HS-5 (cell line): Measurements from ENCODE around the gene DHRSX.
"Not testable (repeated sequence)": the region's sequence is repeated elsewhere in the genome, so short reads cannot be mapped to it uniquely, and the experiment has no call there.

Experiments
- DNase-seq: peaks from one replicate; pipeline ENCODE4 v3.0.0-alpha.2; 2012; ENCODE audit warnings: low read depth

Gene DHRSX

DNA sequence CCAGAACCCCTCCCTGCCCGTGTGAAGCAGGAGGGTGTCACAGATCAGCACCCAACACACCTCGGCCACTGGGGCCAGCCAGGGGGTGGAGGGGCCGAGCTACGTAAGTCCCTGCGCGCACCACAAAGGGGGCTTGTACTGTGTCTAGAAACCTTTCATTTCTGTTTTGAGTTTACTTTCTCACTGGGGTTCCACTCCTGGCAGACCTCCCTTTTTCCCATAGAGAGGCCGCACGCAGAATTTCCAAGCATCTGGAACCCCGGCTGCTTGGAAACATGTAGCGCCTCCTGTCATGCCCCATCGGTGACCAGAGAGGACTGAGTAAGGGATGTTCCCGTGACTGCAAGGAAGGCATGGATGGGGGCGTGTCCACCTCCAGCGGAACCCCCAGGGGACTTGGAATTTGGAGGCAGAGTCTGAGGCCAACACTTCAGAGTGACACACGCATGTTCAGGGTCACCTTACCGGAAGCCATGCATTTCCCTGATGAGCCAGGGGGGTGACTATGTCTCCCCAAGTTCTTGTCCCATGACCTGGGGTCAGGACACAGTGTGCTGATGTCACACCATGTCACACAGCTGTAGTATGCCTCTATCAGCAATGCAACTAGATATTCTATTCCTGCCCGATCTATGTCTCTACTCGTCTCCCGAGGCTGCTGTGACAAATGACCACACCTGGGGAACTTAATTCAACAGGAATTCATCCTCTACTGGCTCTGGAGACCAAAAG, 105.3 kb downstream of the DHRSX start:
- no peak for DNase-seq

GRCh38 chrX:2391869-2392606, 108.7 kb downstream of the DHRSX start:
- DNase-seq: peak; percentile 96

GRCh38 chrX:2390754-2391153, 110.0 kb downstream of the DHRSX start:
- DNase-seq: no peak

DNA sequence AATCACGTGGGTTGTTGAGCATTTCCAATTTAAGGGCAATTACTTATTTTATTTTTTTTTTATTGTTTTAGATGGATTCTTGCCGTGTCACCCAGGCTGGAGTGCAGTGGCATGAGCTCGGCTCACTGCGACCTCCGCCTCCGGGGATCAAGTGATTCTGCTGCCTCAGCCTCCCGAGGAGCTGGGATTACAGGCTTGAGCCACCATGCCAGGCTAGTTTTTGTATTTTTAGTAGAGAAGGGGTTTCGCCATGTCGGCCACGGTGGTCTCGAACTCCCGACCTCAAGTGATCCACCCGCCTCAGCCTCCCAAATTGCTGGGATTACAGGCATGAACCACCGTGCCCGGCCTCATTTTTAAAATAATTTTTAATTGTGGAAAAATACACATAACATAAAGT, 111.0 kb downstream of the DHRSX start:
- DNase-seq: not testable (repeated sequence)

GRCh38 chrX:2389324-2389723, 111.5 kb downstream of the DHRSX start:
- no peak for DNase-seq

DNA sequence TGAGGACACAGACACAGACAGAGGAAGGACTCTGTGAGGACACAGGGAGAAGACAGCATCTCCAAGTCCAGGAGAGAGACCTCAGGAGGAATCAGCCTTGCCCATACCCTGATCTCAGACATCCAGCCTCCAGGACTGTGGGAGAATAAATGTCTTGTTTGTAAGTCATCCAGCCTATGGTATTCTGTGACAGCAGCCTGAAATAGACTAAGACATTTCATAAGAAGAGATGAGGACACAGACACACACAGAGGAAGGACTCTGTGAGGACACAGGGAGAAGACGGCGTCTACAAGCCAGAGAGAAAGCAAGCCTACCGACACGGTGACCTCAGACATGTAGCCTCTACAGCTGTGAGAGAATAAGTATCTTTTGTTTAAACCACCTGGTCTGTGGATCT, 112.1 kb downstream of the DHRSX start:
- no peak for DNase-seq

GRCh38 chrX:2387614-2388239, 113.0 kb downstream of the DHRSX start:
- DNase-seq: no peak

GRCh38 chrX:2385224-2385623, 115.6 kb downstream of the DHRSX start:
- peak; percentile 42 for DNase-seq

DNA sequence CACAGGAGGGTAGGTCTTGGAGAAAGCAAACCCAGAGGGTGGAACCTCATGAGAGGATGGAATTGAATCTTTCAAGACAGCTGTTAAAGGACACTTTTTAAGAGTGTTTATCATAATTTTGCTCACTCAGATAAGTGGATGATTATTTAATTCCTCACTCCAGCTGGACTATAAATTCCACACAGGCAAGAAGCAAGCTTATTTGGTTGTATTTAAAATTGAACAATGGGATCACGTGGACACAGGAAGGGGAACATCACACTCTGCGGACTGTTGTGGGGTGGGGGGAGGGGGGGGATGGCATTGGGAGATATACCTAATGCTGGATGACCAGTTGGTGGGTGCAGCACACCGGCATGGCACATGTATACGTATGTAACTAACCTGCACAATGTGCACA, 116.3 kb downstream of the DHRSX start:
- DNase-seq: no peak

- no peak for DNase-seq
These were observed 117.0 kb downstream of the DHRSX start for GRCh38 chrX:2383735-2384134.

- no peak for DNase-seq
These were observed 117.6 kb downstream of the DHRSX start for GRCh38 chrX:2383144-2383543.

- DNase-seq: not testable (repeated sequence)
These were observed 118.2 kb downstream of the DHRSX start for GRCh38 chrX:2382433-2383048.

GRCh38 chrX:2376166-2376565, 124.6 kb downstream of the DHRSX start:
- no peak for DNase-seq

DNA sequence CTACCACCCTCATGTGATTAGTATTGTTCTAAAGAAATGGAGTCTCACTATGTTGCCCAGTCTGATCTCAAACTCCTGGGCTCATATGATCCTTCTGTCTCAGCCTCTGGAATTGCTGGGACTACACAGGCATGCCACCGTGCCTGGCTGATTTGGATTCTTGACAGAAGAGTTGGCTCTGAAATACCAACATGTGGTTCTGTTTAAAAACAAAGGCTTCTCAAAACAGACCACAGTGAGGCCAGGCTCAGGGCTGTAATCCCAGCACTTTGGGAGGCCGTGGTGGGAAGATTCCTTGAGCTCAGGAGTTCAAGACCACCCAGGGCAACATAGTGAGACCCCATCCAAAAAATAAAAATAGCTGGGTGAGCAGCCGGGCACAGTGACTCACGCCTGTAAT, 126.7 kb downstream of the DHRSX start:
- no peak for DNase-seq

DNA sequence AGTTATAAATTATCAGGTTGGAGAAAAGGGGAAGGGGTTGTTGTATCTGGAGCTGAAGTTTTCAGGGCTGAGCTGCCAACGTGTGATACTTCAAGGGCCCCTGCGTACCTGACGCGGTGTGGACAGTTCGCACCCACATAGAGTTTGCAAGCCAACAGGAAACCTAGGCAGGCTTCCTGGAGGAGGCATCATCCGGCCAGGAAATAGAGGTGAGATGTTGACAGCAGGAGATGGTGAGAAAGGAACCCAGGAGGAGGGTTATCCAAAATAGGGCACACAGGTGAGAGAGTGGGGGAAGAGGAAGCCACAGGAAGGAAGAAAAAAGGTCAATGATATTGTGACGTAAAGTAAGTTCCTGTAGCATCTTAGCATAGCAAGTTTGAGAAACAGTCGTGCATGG, 127.2 kb downstream of the DHRSX start:
- DNase-seq: no peak

DNA sequence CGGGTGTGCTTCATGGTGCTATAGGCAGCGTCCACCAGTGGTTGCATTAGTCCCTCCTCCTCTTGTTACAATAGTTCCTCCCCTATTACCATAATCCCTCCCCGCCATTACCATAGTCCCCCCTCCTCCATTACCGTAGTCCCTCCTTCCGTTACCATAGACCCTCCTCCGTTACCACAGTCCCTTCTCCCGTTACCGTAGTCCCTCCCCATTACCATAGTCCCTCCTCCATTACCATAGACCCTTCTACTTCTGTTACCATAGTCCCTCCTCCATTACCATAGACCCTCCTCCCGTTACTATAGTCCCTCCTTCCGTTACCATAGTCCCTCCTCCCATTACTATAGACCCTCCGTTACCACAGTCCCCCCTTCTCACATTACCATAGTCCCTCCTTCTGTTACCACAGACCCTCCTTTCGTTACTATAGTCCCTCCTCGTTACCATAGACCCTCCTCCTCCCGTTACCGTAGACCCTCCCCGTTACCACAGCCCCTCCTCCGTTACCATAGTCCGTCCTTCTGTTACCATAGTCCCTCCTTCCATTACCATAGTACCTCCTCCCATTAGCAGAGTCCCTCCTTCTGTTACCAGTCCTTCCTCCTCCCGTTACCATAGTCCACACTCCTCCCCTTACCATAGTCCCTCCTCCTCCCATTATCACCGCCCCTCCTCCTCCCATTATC, 129.6 kb downstream of the DHRSX start:
- no peak for DNase-seq

GRCh38 chrX:2370456-2370855, 130.3 kb downstream of the DHRSX start:
- DNase-seq: peak; percentile 48

DNA sequence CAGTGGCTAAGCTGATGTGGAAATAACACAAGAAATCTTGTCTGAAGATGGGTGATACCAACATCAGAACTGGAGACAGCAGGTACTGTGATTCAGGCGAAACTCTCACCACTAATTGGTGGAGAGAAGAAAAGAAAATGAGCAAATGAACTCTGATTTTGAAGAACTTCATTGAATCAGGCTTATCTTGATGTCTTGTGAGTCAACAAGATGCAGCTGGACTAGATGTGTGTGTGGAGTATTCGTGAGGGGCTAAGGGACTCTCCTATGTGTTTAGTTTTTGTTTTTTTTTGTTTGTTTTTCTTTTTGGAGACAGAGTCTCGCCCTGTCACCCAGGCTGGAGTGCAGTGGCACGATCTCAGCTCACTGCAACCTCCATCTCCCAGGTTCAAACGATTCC, 131.6 kb downstream of the DHRSX start:
- DNase-seq: no peak

- no peak for DNase-seq
These were observed 140.0 kb downstream of the DHRSX start for GRCh38 chrX:2360731-2361130.

- DNase-seq: not testable (repeated sequence)
These were observed 141.3 kb downstream of the DHRSX start for GRCh38 chrX:2359522-2359921.

GRCh38 chrX:2351999-2352995, 148.5 kb downstream of the DHRSX start:
- peak; percentile 97 for DNase-seq
